RWPE2 (cell line): Measurements from ENCODE around the gene CYP4A11.
"Not testable (repeated sequence)": the region's sequence is repeated elsewhere in the genome, so short reads cannot be mapped to it uniquely, and the experiment has no call there.

Source experiments
- ATAC-seq: fragments of 200-7000 bp; cut with Tn5 transposase; 3 replicates; pipeline ENCODE4 v1.9.1; 2021; ENCODE audit warnings: low read depth
- DNase-seq: peaks from one replicate; pipeline ENCODE4 v3.0.0-alpha.2; 2020; ENCODE audit warnings: low spot score
- H3K27ac ChIP-seq: fragments of 450-650 bp; 2 replicates; pipeline ENCODE4 v1.5.1; 2017; ENCODE audit warnings: mild to moderate bottlenecking; ENCODE audit not compliant: poor library complexity, severe bottlenecking
- H3K27me3 ChIP-seq: fragments of 250-450 bp; sonication (Bioruptor Pico); 2 replicates; pipeline ENCODE4 v1.5.1; 2021; ENCODE audit warnings: mild to moderate bottlenecking, moderate library complexity; ENCODE audit not compliant: insufficient read depth, poor library complexity, severe bottlenecking
- H3K36me3 ChIP-seq: fragments of 250-450 bp; sonication (Bioruptor Pico); 2 replicates; pipeline ENCODE4 v1.5.1; 2020; ENCODE audit warnings: low read depth, mild to moderate bottlenecking, moderate library complexity
- H3K4me1 ChIP-seq: fragments of 250-450 bp; sonication (Bioruptor Pico); 2 replicates; pipeline ENCODE4 v1.5.1; 2021; ENCODE audit warnings: mild to moderate bottlenecking, moderate library complexity; ENCODE audit not compliant: insufficient read depth, poor library complexity, severe bottlenecking
- H3K4me3 ChIP-seq: fragments of 250-450 bp; sonication (Bioruptor Pico); 2 replicates; pipeline ENCODE4 v1.5.1; 2021; ENCODE audit warnings: mild to moderate bottlenecking, moderate library complexity; ENCODE audit not compliant: severe bottlenecking
- H3K9me3 ChIP-seq: fragments of 250-450 bp; sonication (Bioruptor Pico); 2 replicates; pipeline ENCODE4 v1.5.1; 2021; ENCODE audit warnings: mild to moderate bottlenecking, moderate library complexity; ENCODE audit not compliant: severe bottlenecking
- TF ChIP-seq, protein P1 (sequence below): fragments of 450-650 bp; IDR thresholded peaks from one replicate; pipeline ENCODE4 v1.5.1; 2017; ENCODE audit warnings: mild to moderate bottlenecking, moderate library complexity; ENCODE audit not compliant: poor library complexity, severe bottlenecking

Gene CYP4A11

DNA sequence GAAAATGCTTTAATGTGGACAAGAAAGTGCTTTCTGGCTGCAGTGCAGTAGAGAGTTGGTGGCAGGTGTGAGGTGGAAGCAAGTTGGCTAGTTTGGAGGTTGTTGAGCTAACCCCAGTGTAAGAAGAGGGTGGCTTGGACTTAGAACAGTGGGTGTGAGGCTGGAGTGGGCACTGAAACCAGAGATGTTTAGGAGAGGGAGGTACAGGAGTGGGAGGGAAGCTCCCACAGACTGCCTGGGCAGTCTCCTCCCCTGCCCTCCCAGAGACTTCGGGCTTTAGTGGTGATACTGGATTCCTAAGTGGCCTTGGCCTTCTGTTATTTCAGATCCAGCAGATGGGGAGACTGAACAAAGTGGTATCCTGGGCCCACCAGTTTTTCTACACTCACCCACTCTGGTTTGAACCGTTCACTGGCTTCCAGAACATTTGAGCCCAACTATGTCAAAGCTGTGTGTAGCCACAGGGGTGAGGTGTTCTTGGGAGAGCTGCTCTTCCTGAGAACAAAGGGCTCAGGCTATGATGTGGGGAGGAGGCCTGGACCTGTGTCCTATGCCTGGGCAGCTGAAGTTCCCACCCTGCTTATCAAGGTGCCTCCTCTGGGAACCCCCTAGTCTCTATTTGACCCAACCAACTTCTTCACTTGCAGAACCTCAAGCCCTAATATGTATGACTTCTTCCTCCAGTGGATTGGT is 19.9 kb upstream of the CYP4A11 start:
- TF ChIP-seq, protein P1, sequence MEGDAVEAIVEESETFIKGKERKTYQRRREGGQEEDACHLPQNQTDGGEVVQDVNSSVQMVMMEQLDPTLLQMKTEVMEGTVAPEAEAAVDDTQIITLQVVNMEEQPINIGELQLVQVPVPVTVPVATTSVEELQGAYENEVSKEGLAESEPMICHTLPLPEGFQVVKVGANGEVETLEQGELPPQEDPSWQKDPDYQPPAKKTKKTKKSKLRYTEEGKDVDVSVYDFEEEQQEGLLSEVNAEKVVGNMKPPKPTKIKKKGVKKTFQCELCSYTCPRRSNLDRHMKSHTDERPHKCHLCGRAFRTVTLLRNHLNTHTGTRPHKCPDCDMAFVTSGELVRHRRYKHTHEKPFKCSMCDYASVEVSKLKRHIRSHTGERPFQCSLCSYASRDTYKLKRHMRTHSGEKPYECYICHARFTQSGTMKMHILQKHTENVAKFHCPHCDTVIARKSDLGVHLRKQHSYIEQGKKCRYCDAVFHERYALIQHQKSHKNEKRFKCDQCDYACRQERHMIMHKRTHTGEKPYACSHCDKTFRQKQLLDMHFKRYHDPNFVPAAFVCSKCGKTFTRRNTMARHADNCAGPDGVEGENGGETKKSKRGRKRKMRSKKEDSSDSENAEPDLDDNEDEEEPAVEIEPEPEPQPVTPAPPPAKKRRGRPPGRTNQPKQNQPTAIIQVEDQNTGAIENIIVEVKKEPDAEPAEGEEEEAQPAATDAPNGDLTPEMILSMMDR = no peak
- ATAC-seq = no peak
- H3K27ac ChIP-seq = no peak overlapping the region
- H3K4me1 ChIP-seq = no peaks in the 10 kb centered on the region
- no peak overlapping the region for H3K4me3 ChIP-seq
- H3K27me3 ChIP-seq = no peaks in the 10 kb centered on the region
- no peak for DNase-seq
- H3K9me3 ChIP-seq = no peaks in the 10 kb centered on the region
- H3K36me3 ChIP-seq = no peaks in the 10 kb centered on the region

DNA sequence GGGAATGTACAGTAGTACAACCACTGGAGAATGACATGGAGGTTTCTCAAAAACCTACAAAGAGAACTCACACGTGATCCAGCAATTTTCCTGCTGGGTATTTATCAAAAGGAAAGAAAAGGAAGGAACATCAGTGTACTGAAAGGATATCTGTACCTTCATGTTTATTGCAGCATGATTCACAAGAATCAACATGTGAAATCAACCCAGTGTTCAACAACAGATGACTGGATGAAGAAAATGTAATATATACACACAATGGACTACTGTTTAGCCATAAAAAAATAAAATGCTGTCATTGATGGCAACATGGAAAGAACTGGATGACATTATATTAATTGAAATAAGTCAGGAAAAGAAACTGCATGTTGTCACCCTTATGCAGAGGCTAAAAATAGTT is 19.0 kb upstream of the CYP4A11 start:
- no peak overlapping the region for H3K4me3 ChIP-seq
- no peaks in the 10 kb centered on the region for H3K36me3 ChIP-seq
- H3K4me1 ChIP-seq = no peaks in the 10 kb centered on the region
- ATAC-seq (no peak), DNase-seq (no peak)
- no peaks in the 10 kb centered on the region for H3K27me3 ChIP-seq
- no peak overlapping the region for H3K27ac ChIP-seq
- TF ChIP-seq, protein P1 = no peak
- no peaks in the 10 kb centered on the region for H3K9me3 ChIP-seq

DNA sequence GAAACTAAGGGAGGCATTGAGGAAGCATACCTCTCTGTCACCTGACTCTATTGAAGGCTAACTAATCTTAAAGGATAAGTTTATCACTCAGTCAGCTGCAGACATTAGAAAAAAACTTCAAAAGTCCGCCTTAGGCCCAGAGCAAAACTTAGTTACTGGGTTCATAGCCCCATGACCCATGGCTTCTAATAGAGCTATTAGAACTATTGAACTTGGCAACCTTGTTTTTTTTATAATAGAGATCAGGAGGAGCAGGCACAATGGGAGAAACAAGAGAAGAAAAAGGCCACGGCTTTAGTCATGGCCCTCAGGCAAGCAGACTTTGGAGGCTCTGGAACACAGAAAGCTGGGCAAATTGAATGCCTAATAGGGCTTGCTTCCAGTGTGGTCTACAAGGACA is 13.8 kb upstream of the CYP4A11 start:
- H3K4me1 ChIP-seq, H3K4me3 ChIP-seq, H3K27ac ChIP-seq, H3K36me3 ChIP-seq, ATAC-seq, DNase-seq, H3K27me3 ChIP-seq, H3K9me3 ChIP-seq: not testable (repeated sequence)

DNA sequence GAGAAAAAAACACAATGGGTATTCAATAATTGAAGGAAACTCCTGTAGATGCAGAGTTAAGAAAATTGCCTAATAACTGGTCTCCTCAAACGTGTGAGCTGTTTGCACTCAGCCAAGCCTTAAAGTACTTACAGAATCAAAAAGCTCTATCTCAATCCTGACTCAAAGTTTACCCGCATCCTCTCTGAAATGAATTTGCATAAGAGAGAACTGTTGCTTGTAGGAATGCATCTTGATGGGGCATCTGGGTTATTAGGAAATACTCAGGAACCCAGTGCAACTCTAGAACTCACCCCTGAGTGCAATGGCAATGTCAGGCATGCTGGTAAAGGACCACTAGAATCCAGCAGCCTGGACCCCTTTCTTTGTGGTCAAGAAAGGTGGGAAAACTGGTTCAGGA is 12.6 kb upstream of the CYP4A11 start:
- not testable (repeated sequence) for H3K36me3 ChIP-seq, H3K9me3 ChIP-seq, H3K27me3 ChIP-seq, DNase-seq, H3K4me3 ChIP-seq, H3K27ac ChIP-seq, H3K4me1 ChIP-seq, ATAC-seq

DNA sequence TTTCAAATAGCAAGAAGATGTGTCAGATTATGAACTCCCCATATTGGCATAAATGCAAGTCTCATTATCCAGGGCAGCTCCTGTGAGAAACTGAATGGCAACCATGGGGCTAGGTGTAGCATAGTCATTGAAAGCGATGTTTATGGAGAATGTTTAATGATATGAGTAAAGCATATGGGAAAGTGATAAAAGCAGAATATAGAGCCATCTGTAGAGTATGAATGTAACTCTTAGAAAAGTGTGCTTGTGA is 8.1 kb upstream of the CYP4A11 start:
- ATAC-seq = not testable (repeated sequence)

DNA sequence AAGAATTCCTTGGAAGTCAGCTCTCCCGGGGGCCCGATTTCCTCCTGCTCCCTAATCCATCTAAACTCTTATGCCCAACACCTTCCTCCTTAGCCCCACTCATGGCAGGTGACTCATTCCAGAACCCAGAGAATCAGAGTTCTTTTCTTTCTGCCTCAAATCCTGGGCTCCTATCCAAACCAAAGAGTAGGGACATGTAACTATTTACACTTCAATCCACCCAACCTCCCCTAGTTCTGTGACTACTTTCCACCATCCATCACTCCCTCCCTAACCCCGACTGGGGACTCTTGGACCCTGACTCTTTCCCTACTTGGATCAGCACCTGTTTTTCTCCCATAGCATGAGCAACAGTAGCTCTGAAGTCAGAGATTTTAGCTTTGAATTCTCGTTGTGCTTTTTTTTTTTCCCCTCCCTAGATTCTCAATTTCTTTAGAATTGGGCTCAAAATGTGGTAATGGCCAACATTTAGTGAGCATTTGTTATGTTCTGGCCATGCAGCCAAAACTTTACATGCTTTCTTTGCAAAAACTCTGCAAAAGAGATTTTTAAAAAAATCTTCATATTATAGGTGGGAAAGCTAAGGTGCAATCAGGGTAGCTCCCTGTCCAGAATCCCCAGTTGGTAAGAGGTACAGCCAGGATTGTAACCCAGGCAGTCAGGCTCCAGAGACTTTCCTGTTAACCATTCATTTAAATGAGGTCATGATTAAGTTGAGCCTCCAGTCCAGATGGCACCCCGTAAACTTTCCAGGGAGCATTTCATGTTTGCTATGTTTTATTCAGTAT is 7.5 kb upstream of the CYP4A11 start:
- Histone ChIP-seq H3K27ac (no peak overlapping the region), H3K4me3 (no peak overlapping the region), H3K36me3 (no peaks in the 10 kb centered on the region), H3K9me3 (no peaks in the 10 kb centered on the region), H3K27me3 (no peaks in the 10 kb centered on the region), H3K4me1 (no peaks in the 10 kb centered on the region)
- ATAC-seq = peak; percentile 50; the same call in 1 of the 3 replicates
- DNase-seq = no peak
- TF ChIP-seq, protein P1 = no peak

More for the DNA sequence above, 8.1 kb upstream of the CYP4A11 start:
- H3K36me3 ChIP-seq, H3K4me3 ChIP-seq, DNase-seq, H3K27me3 ChIP-seq, H3K9me3 ChIP-seq, H3K4me1 ChIP-seq, H3K27ac ChIP-seq: not testable (repeated sequence)

DNA sequence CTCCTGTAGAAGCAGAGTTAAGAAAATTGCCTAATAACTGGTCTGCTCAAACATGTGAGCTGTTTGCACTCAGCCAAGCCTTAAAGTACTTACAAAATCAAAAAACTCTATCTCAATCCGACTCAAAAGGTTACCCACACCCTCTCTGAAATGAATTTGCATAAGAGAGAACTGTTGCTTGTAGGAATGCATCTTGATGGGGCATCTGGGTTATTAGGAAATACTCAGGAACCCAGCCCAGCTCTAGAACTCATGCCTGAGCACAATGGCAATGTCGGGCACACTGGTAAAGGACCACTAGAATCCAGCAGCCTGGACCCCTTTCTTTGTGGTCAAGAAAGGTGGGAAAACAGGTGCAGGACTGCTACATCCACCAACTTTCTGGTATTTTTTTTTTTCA is 6.4 kb upstream of the CYP4A11 start:
- not testable (repeated sequence) for H3K4me3 ChIP-seq, H3K27me3 ChIP-seq, DNase-seq, H3K9me3 ChIP-seq, ATAC-seq, H3K4me1 ChIP-seq, H3K36me3 ChIP-seq, H3K27ac ChIP-seq
